DND-41 (cell line): ENCODE measurements around the gene PIK3CB.

Experiments
- EZH2 ChIP-seq: IDR thresholded peaks from 3 replicates; pipeline ENCODE4 v1.6.1; 2012; ENCODE audit warnings: borderline replicate concordance, low read depth, mild to moderate bottlenecking, moderate library complexity, low read length, inconsistent platforms; ENCODE audit not compliant: severe bottlenecking
- TF ChIP-seq, protein P1 (sequence below): IDR thresholded peaks from 2 replicates; pipeline ENCODE4 v1.5.1; 2012; ENCODE audit warnings: borderline replicate concordance, low read length, moderate library complexity, mild to moderate bottlenecking; ENCODE audit not compliant: poor library complexity, severe bottlenecking; ENCODE audit errors: extremely low read depth

GRCh38 chr3:138785951-138786350, 48.8 kb downstream of the PIK3CB start:
- TF ChIP-seq, protein P1, sequence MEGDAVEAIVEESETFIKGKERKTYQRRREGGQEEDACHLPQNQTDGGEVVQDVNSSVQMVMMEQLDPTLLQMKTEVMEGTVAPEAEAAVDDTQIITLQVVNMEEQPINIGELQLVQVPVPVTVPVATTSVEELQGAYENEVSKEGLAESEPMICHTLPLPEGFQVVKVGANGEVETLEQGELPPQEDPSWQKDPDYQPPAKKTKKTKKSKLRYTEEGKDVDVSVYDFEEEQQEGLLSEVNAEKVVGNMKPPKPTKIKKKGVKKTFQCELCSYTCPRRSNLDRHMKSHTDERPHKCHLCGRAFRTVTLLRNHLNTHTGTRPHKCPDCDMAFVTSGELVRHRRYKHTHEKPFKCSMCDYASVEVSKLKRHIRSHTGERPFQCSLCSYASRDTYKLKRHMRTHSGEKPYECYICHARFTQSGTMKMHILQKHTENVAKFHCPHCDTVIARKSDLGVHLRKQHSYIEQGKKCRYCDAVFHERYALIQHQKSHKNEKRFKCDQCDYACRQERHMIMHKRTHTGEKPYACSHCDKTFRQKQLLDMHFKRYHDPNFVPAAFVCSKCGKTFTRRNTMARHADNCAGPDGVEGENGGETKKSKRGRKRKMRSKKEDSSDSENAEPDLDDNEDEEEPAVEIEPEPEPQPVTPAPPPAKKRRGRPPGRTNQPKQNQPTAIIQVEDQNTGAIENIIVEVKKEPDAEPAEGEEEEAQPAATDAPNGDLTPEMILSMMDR: no peak
- TF ChIP-seq EZH2: no peak
